IMR-90 (cell line): ENCODE data around the gene GABPB1. TPM values are rescaled to one million over a fixed set of nuclear protein-coding genes. Genes with fewer than 3 reads are reported as not detected.

Experiments
- ATAC-seq: fragments of 200-7000 bp; cut with Tn5 transposase; 2 replicates; pipeline ENCODE4 v1.9.1; 2020; ENCODE audit warnings: low read depth, mild to moderate bottlenecking, moderate library complexity
- BruUV-seq: library from RNA; stranded (reverse); fragments of 400-500 nt; replicated peaks from 2 replicates; lab custom pipeline; 2021; lab: Mats Ljungman, UMichigan
- CTCF ChIA-PET: fragments of 300-600 bp; formaldehyde crosslinking; extraction: SDS; loops from one replicate; lab custom pipeline; 2021; ENCODE audit warnings: antibody characterized with exemption; lab: Yijun Ruan, JAX
- POLR2A ChIA-PET: fragments of 300-600 bp; sonication (Branson Sonifier 250); formaldehyde crosslinking; loops from one replicate; lab custom pipeline; 2022; ENCODE audit warnings: antibody characterized with exemption; ENCODE audit not compliant: unreplicated experiment; lab: Charles Lee
- DNase-seq: peaks from one replicate; pipeline ENCODE4 v3.0.0; 2013
- H2AFZ ChIP-seq: replicated peaks from 2 replicates; pipeline ENCODE3; 2013; ENCODE audit warnings: low read length, mild to moderate bottlenecking; ENCODE audit not compliant: poor library complexity
- H2AK5ac ChIP-seq: 2 replicates; pipeline ENCODE4 v1.6.1; 2013; ENCODE audit warnings: low read depth, low read length, inconsistent platforms
- H2AK9ac ChIP-seq: replicated peaks from 2 replicates; pipeline ENCODE3; 2013; ENCODE audit warnings: mild to moderate bottlenecking, low read depth, low read length, moderate library complexity; ENCODE audit not compliant: poor library complexity
- H2BK120ac ChIP-seq: 2 replicates; pipeline ENCODE4 v1.6.1; 2013; ENCODE audit warnings: low read depth, low read length, inconsistent platforms
- H2BK15ac ChIP-seq: 3 replicates; pipeline ENCODE4 v1.6.1; 2013; ENCODE audit warnings: low read depth, low read length, inconsistent platforms
- H2BK20ac ChIP-seq: 2 replicates; pipeline ENCODE4 v1.6.1; 2013; ENCODE audit warnings: low read depth, mild to moderate bottlenecking, inconsistent platforms, low read length, moderate library complexity
- H2BK5ac ChIP-seq: 2 replicates; pipeline ENCODE4 v1.6.1; 2013; ENCODE audit warnings: mild to moderate bottlenecking, low read depth, low read length, inconsistent platforms; ENCODE audit not compliant: poor library complexity, severe bottlenecking
- H3K14ac ChIP-seq: replicated peaks from 2 replicates; pipeline ENCODE4 v1.6.1; 2013; ENCODE audit warnings: low read depth, low read length, inconsistent platforms
- H3K18ac ChIP-seq: 2 replicates; pipeline ENCODE4 v1.6.1; 2013; ENCODE audit warnings: low read depth, low read length, control low read depth
- H3K23ac ChIP-seq: 2 replicates; pipeline ENCODE4 v1.6.1; 2013; ENCODE audit warnings: low read depth, low read length, inconsistent platforms
- H3K27ac ChIP-seq: 2 replicates; pipeline ENCODE4 v1.5.1; 2013; ENCODE audit warnings: mild to moderate bottlenecking, control low read depth, low read length; ENCODE audit not compliant: insufficient read depth
- H3K27me3 ChIP-seq: 2 replicates; pipeline ENCODE4 v1.6.1; 2013; ENCODE audit warnings: low read length; ENCODE audit not compliant: control insufficient read depth, insufficient read depth
- H3K36me3 ChIP-seq: 2 replicates; pipeline ENCODE4 v1.6.1; 2013; ENCODE audit warnings: low read length, mixed read lengths; ENCODE audit not compliant: control insufficient read depth, insufficient read depth
- H3K4ac ChIP-seq: 2 replicates; pipeline ENCODE4 v1.6.1; 2013; ENCODE audit warnings: low read depth, low read length, inconsistent platforms
- H3K4me1 ChIP-seq: 2 replicates; pipeline ENCODE4 v1.6.1; 2013; ENCODE audit warnings: low read length, mixed read lengths; ENCODE audit not compliant: control insufficient read depth, insufficient read depth
- H3K4me2 ChIP-seq: 2 replicates; pipeline ENCODE4 v1.6.1; 2013; ENCODE audit warnings: low read depth, mild to moderate bottlenecking, control low read depth, low read length, moderate library complexity
- H3K4me3 ChIP-seq: 2 replicates; pipeline ENCODE4 v1.5.1; 2013; ENCODE audit warnings: low read depth, mild to moderate bottlenecking, control low read depth, low read length, moderate library complexity; ENCODE audit not compliant: insufficient read depth
- H3K56ac ChIP-seq: 2 replicates; pipeline ENCODE4 v1.6.1; 2013; ENCODE audit warnings: low read length, inconsistent platforms; ENCODE audit not compliant: insufficient read depth; ENCODE audit errors: extremely low read depth
- H3K79me1 ChIP-seq, 2 experiments: 2 replicates each; pipeline ENCODE4 v1.6.1; 2013; ENCODE audit warnings: low read length in 2 of 2, inconsistent platforms in 1 of 2, low read depth in 1 of 2
- H3K9ac ChIP-seq: 2 replicates; pipeline ENCODE4 v1.6.1; 2013; ENCODE audit warnings: low read depth, low read length, control low read depth
- H3K9me1 ChIP-seq: 2 replicates; pipeline ENCODE4 v1.6.1; 2013; ENCODE audit warnings: low read length, inconsistent platforms; ENCODE audit not compliant: insufficient read depth
- H3K9me3 ChIP-seq: 2 replicates; pipeline ENCODE4 v1.6.1; 2013; ENCODE audit warnings: low read length; ENCODE audit not compliant: control insufficient read depth, insufficient read depth
- H4K20me1 ChIP-seq: 2 replicates; pipeline ENCODE4 v1.6.1; 2013; ENCODE audit warnings: low read length, inconsistent platforms; ENCODE audit not compliant: insufficient read depth
- H4K5ac ChIP-seq: 2 replicates; pipeline ENCODE4 v1.6.1; 2013; ENCODE audit warnings: mild to moderate bottlenecking, low read depth, low read length, control low read depth
- H4K8ac ChIP-seq, 2 experiments: 2 replicates each; pipeline ENCODE4 v1.6.1; 2013; ENCODE audit warnings: low read depth in 2 of 2, low read length in 2 of 2, control low read depth in 1 of 2, inconsistent platforms in 1 of 2
- H4K91ac ChIP-seq: 2 replicates; pipeline ENCODE4 v1.6.1; 2013; ENCODE audit warnings: low read depth, low read length, inconsistent platforms; ENCODE audit not compliant: insufficient read depth
- CEBPB ChIP-seq: IDR thresholded peaks from 2 replicates; pipeline ENCODE4 v1.6.1; 2012; ENCODE audit warnings: low read depth, low read length, improper control_type of control experiment
- CHD1 ChIP-seq: IDR thresholded peaks from 2 replicates; pipeline ENCODE4 v1.6.1; 2012; ENCODE audit warnings: low read depth, low read length, improper control_type of control experiment
- MXI1 ChIP-seq: IDR thresholded peaks from 2 replicates; pipeline ENCODE4 v1.6.1; 2012; ENCODE audit warnings: low read depth, mild to moderate bottlenecking, low read length, moderate library complexity, borderline replicate concordance
- NFE2L2 ChIP-seq: fragments of 150-350 bp; IDR thresholded peaks from 2 replicates; pipeline ENCODE4 v1.6.1; 2016; ENCODE audit warnings: low read depth, mild to moderate bottlenecking, low read length
- POLR2A ChIP-seq: IDR thresholded peaks from 2 replicates; pipeline ENCODE4 v1.6.1; 2012; ENCODE audit warnings: mild to moderate bottlenecking, low read depth, low read length
- RAD21 ChIP-seq: IDR thresholded peaks from 2 replicates; pipeline ENCODE4 v1.6.1; 2012; ENCODE audit warnings: low read length, improper control_type of control experiment
- RFX5 ChIP-seq: IDR thresholded peaks from 2 replicates; pipeline ENCODE4 v1.8.0; 2012; ENCODE audit warnings: low read depth, mild to moderate bottlenecking, low read length, moderate library complexity
- WGBS, 2 experiments: methylation state at CpG; one replicate each; pipeline versions ENCODE4 v1.1.5 to v1.1.7; 2013; ENCODE audit warnings: missing lambda C conversion rate in 2 of 2; ENCODE audit not compliant: insufficient read length in 1 of 2; ENCODE audit errors: extremely low coverage in 2 of 2; 5-methylcytosine and 5-hydroxymethylcytosine counted together
- dilution Hi-C: fragments of 300-500 bp; cut with HindIII; formaldehyde crosslinking; loops from one replicate; pipeline ENCODE4 v1.14.3; 2018; ENCODE audit warnings: low sequenced_read_pairs; ENCODE audit not compliant: unreplicated experiment
- in situ Hi-C: fragments of 300-500 bp; cut with MboI; formaldehyde crosslinking; loops from 3 replicates; pipeline ENCODE4 v1.14.3; 2019; ENCODE audit warnings: low sequenced_read_pairs, inconsistent platforms, mixed read lengths
- intact Hi-C: fragments of 100-400 bp; cut with micrococcal nuclease; formaldehyde crosslinking; loops from 2 replicates; pipeline ENCODE4 v1.10.0; 2022
- polyA plus RNA-seq, 3 experiments: library from polyadenylated mRNA; depleted of rRNA; stranded (reverse); fragments of >200 nt; gene quantifications; 2 replicates each; pipeline ENCODE4 v1.2.3, GENCODE V29; 2012; ENCODE audit warnings: low replicate concordance in 1 of 3
- total RNA-seq: library from RNA; depleted of rRNA; stranded (reverse); fragments of >200 nt; gene quantifications from 2 replicates; pipeline ENCODE4 v1.2.3, GENCODE V29; 2012

GABPB1 gene
- total and polyA plus RNA-seq, 2 of the 4 experiments (the other 2 are of a cell fraction), result 26.3 to 89.3 TPM

- BruUV-seq, result no TSS peak
- H3K56ac ChIP-seq, result no peak overlapping the region
- H3K4ac ChIP-seq, result no peak overlapping the region
- H3K27me3 ChIP-seq, result peaks cover 16% of the 10 kb centered on the region
- TF ChIP-seq RAD21 (no peak), MXI1 (no peak), NFE2L2 (no peak), POLR2A (no peak), RFX5 (no peak), CEBPB (no peak), CHD1 (no peak)
- H3K14ac ChIP-seq, result no peak overlapping the region
- dilution Hi-C loops (no loop called here), in situ Hi-C loops (no loop called here), intact Hi-C loops (no loop called here)
- no peaks in the 10 kb centered on the region for H3K9me3 ChIP-seq
- no peaks in the 10 kb centered on the region for H3K79me1 ChIP-seq
- H3K23ac ChIP-seq, result no peak overlapping the region
- no peak overlapping the region for H2AFZ ChIP-seq
- no peak for ATAC-seq
- H2BK20ac ChIP-seq, result no peak overlapping the region
- H3K9ac ChIP-seq, result no peak overlapping the region
- no peak overlapping the region for H4K5ac ChIP-seq
- H4K91ac ChIP-seq, result no peak overlapping the region
- no peak overlapping the region for H4K8ac ChIP-seq
- H3K36me3 ChIP-seq, result no peaks in the 10 kb centered on the region
- no peak overlapping the region for H3K4me2 ChIP-seq
- H3K27ac ChIP-seq, result no peak overlapping the region
- DNase-seq, result no peak
- ChIA-PET CTCF (interaction anchor here (0.7 kb wide), 2 partner anchors 16 to 21 kb away, joined by 3 to 5 read pairs; no protein-coding TSS in a partner anchor), POLR2A (no interaction called here)
- H3K9me1 ChIP-seq, result peaks cover 6% of the 10 kb centered on the region; the same call in 1 of the 2 replicates
- no peak overlapping the region for H2AK9ac ChIP-seq
- no peak overlapping the region for H2BK15ac ChIP-seq
- H4K20me1 ChIP-seq, result no peaks in the 10 kb centered on the region
- 20% methylated on average over 1 of the region's 6 CpGs; no CpG with 5 or more reads in 1 of the 2 experiments for WGBS, 2 experiments
- peaks cover 2% of the 10 kb centered on the region; the same call in 1 of the 2 replicates for H3K4me1 ChIP-seq
- no peak overlapping the region for H2AK5ac ChIP-seq
- H3K4me3 ChIP-seq, result no peak overlapping the region
- H2BK5ac ChIP-seq, result no peak overlapping the region
- H3K18ac ChIP-seq, result no peak overlapping the region
- no peak overlapping the region for H2BK120ac ChIP-seq
Observed at GRCh38 chr15:50250760-50251394, 104.1 kb downstream of the GABPB1 start.
